IMR-90 (cell line): ENCODE data around the gene LIG1. TPM values are rescaled to one million over a fixed set of nuclear protein-coding genes. Genes with fewer than 3 reads are reported as not detected.

Experiments used
- ATAC-seq: fragments of 200-7000 bp; cut with Tn5 transposase; 2 replicates; pipeline ENCODE4 v1.9.1; 2020; ENCODE audit warnings: low read depth, mild to moderate bottlenecking, moderate library complexity
- BruUV-seq: library from RNA; stranded (reverse); fragments of 400-500 nt; replicated peaks from 2 replicates; lab custom pipeline; 2021; lab: Mats Ljungman, UMichigan
- CTCF ChIA-PET: fragments of 300-600 bp; formaldehyde crosslinking; extraction: SDS; loops from one replicate; lab custom pipeline; 2021; ENCODE audit warnings: antibody characterized with exemption; lab: Yijun Ruan, JAX
- POLR2A ChIA-PET: fragments of 300-600 bp; sonication (Branson Sonifier 250); formaldehyde crosslinking; loops from one replicate; lab custom pipeline; 2022; ENCODE audit warnings: antibody characterized with exemption; ENCODE audit not compliant: unreplicated experiment; lab: Charles Lee
- DNase-seq: peaks from one replicate; pipeline ENCODE4 v3.0.0; 2013
- H2AFZ ChIP-seq: replicated peaks from 2 replicates; pipeline ENCODE3; 2013; ENCODE audit warnings: low read length, mild to moderate bottlenecking; ENCODE audit not compliant: poor library complexity
- H2AK5ac ChIP-seq: 2 replicates; pipeline ENCODE4 v1.6.1; 2013; ENCODE audit warnings: low read depth, low read length, inconsistent platforms
- H2AK9ac ChIP-seq: replicated peaks from 2 replicates; pipeline ENCODE3; 2013; ENCODE audit warnings: mild to moderate bottlenecking, low read depth, low read length, moderate library complexity; ENCODE audit not compliant: poor library complexity
- H2BK120ac ChIP-seq: 2 replicates; pipeline ENCODE4 v1.6.1; 2013; ENCODE audit warnings: low read depth, low read length, inconsistent platforms
- H2BK15ac ChIP-seq: 3 replicates; pipeline ENCODE4 v1.6.1; 2013; ENCODE audit warnings: low read depth, low read length, inconsistent platforms
- H2BK20ac ChIP-seq: 2 replicates; pipeline ENCODE4 v1.6.1; 2013; ENCODE audit warnings: low read depth, mild to moderate bottlenecking, inconsistent platforms, low read length, moderate library complexity
- H2BK5ac ChIP-seq: 2 replicates; pipeline ENCODE4 v1.6.1; 2013; ENCODE audit warnings: mild to moderate bottlenecking, low read depth, low read length, inconsistent platforms; ENCODE audit not compliant: poor library complexity, severe bottlenecking
- H3K14ac ChIP-seq: replicated peaks from 2 replicates; pipeline ENCODE4 v1.6.1; 2013; ENCODE audit warnings: low read depth, low read length, inconsistent platforms
- H3K18ac ChIP-seq: 2 replicates; pipeline ENCODE4 v1.6.1; 2013; ENCODE audit warnings: low read depth, low read length, control low read depth
- H3K23ac ChIP-seq: 2 replicates; pipeline ENCODE4 v1.6.1; 2013; ENCODE audit warnings: low read depth, low read length, inconsistent platforms
- H3K27ac ChIP-seq: 2 replicates; pipeline ENCODE4 v1.5.1; 2013; ENCODE audit warnings: mild to moderate bottlenecking, control low read depth, low read length; ENCODE audit not compliant: insufficient read depth
- H3K27me3 ChIP-seq: 2 replicates; pipeline ENCODE4 v1.6.1; 2013; ENCODE audit warnings: low read length; ENCODE audit not compliant: control insufficient read depth, insufficient read depth
- H3K36me3 ChIP-seq: 2 replicates; pipeline ENCODE4 v1.6.1; 2013; ENCODE audit warnings: low read length, mixed read lengths; ENCODE audit not compliant: control insufficient read depth, insufficient read depth
- H3K4ac ChIP-seq: 2 replicates; pipeline ENCODE4 v1.6.1; 2013; ENCODE audit warnings: low read depth, low read length, inconsistent platforms
- H3K4me1 ChIP-seq: 2 replicates; pipeline ENCODE4 v1.6.1; 2013; ENCODE audit warnings: low read length, mixed read lengths; ENCODE audit not compliant: control insufficient read depth, insufficient read depth
- H3K4me2 ChIP-seq: 2 replicates; pipeline ENCODE4 v1.6.1; 2013; ENCODE audit warnings: low read depth, mild to moderate bottlenecking, control low read depth, low read length, moderate library complexity
- H3K4me3 ChIP-seq: 2 replicates; pipeline ENCODE4 v1.5.1; 2013; ENCODE audit warnings: low read depth, mild to moderate bottlenecking, control low read depth, low read length, moderate library complexity; ENCODE audit not compliant: insufficient read depth
- H3K56ac ChIP-seq: 2 replicates; pipeline ENCODE4 v1.6.1; 2013; ENCODE audit warnings: low read length, inconsistent platforms; ENCODE audit not compliant: insufficient read depth; ENCODE audit errors: extremely low read depth
- H3K79me1 ChIP-seq, 2 experiments: 2 replicates each; pipeline ENCODE4 v1.6.1; 2013; ENCODE audit warnings: low read length in 2 of 2, inconsistent platforms in 1 of 2, low read depth in 1 of 2
- H3K9ac ChIP-seq: 2 replicates; pipeline ENCODE4 v1.6.1; 2013; ENCODE audit warnings: low read depth, low read length, control low read depth
- H3K9me1 ChIP-seq: 2 replicates; pipeline ENCODE4 v1.6.1; 2013; ENCODE audit warnings: low read length, inconsistent platforms; ENCODE audit not compliant: insufficient read depth
- H3K9me3 ChIP-seq: 2 replicates; pipeline ENCODE4 v1.6.1; 2013; ENCODE audit warnings: low read length; ENCODE audit not compliant: control insufficient read depth, insufficient read depth
- H4K20me1 ChIP-seq: 2 replicates; pipeline ENCODE4 v1.6.1; 2013; ENCODE audit warnings: low read length, inconsistent platforms; ENCODE audit not compliant: insufficient read depth
- H4K5ac ChIP-seq: 2 replicates; pipeline ENCODE4 v1.6.1; 2013; ENCODE audit warnings: mild to moderate bottlenecking, low read depth, low read length, control low read depth
- H4K8ac ChIP-seq, 2 experiments: 2 replicates each; pipeline ENCODE4 v1.6.1; 2013; ENCODE audit warnings: low read depth in 2 of 2, low read length in 2 of 2, control low read depth in 1 of 2, inconsistent platforms in 1 of 2
- H4K91ac ChIP-seq: 2 replicates; pipeline ENCODE4 v1.6.1; 2013; ENCODE audit warnings: low read depth, low read length, inconsistent platforms; ENCODE audit not compliant: insufficient read depth
- CEBPB ChIP-seq: IDR thresholded peaks from 2 replicates; pipeline ENCODE4 v1.6.1; 2012; ENCODE audit warnings: low read depth, low read length, improper control_type of control experiment
- CTCF ChIP-seq: conservative IDR thresholded peaks from 2 replicates; pipeline ENCODE4 v1.5.1; 2012; ENCODE audit warnings: mild to moderate bottlenecking, low read depth, low read length, improper control_type of control experiment
- ELK1 ChIP-seq: fragments of 150-350 bp; IDR thresholded peaks from 2 replicates; pipeline ENCODE4 v1.6.1; 2016; ENCODE audit warnings: low read depth, mild to moderate bottlenecking, low read length, moderate library complexity, borderline replicate concordance
- MAZ ChIP-seq: IDR thresholded peaks from 2 replicates; pipeline ENCODE4 v1.6.1; 2012; ENCODE audit warnings: low read depth, mild to moderate bottlenecking, low read length, improper control_type of control experiment, moderate library complexity, borderline replicate concordance
- RAD21 ChIP-seq: IDR thresholded peaks from 2 replicates; pipeline ENCODE4 v1.6.1; 2012; ENCODE audit warnings: low read length, improper control_type of control experiment
- RFX5 ChIP-seq: IDR thresholded peaks from 2 replicates; pipeline ENCODE4 v1.8.0; 2012; ENCODE audit warnings: low read depth, mild to moderate bottlenecking, low read length, moderate library complexity
- WGBS, 2 experiments: methylation state at CpG; one replicate each; pipeline versions ENCODE4 v1.1.5 to v1.1.7; 2013; ENCODE audit warnings: missing lambda C conversion rate in 2 of 2; ENCODE audit not compliant: insufficient read length in 1 of 2; ENCODE audit errors: extremely low coverage in 2 of 2; 5-methylcytosine and 5-hydroxymethylcytosine counted together
- dilution Hi-C: fragments of 300-500 bp; cut with HindIII; formaldehyde crosslinking; loops from one replicate; pipeline ENCODE4 v1.14.3; 2018; ENCODE audit warnings: low sequenced_read_pairs; ENCODE audit not compliant: unreplicated experiment
- in situ Hi-C: fragments of 300-500 bp; cut with MboI; formaldehyde crosslinking; loops from 3 replicates; pipeline ENCODE4 v1.14.3; 2019; ENCODE audit warnings: low sequenced_read_pairs, inconsistent platforms, mixed read lengths
- intact Hi-C: fragments of 100-400 bp; cut with micrococcal nuclease; formaldehyde crosslinking; loops from 2 replicates; pipeline ENCODE4 v1.10.0; 2022
- polyA plus RNA-seq, 3 experiments: library from polyadenylated mRNA; depleted of rRNA; stranded (reverse); fragments of >200 nt; gene quantifications; 2 replicates each; pipeline ENCODE4 v1.2.3, GENCODE V29; 2012; ENCODE audit warnings: low replicate concordance in 1 of 3
- total RNA-seq: library from RNA; depleted of rRNA; stranded (reverse); fragments of >200 nt; gene quantifications from 2 replicates; pipeline ENCODE4 v1.2.3, GENCODE V29; 2012

Gene LIG1
- total and polyA plus RNA-seq, 2 of the 4 experiments (the other 2 are of a cell fraction) = 24.9 to 34.0 TPM

- H3K9ac ChIP-seq = no peak overlapping the region
- POLR2A ChIA-PET = no interaction called here
- no peaks in the 10 kb centered on the region for H3K9me3 ChIP-seq
- H2BK5ac ChIP-seq = no peak overlapping the region
- TF ChIP-seq RFX5 (no peak), RAD21 (no peak), CTCF (no peak), CEBPB (peak; percentile 65; the same call in 1 of the 2 replicates), MAZ (no peak), ELK1 (no peak)
- no peak overlapping the region for H3K27ac ChIP-seq
- no CpG with 5 or more reads among the region's 6 CpGs for WGBS, 2 experiments
- H2AK9ac ChIP-seq = no peak overlapping the region
- no peak overlapping the region for H3K4ac ChIP-seq
- no TSS peak for BruUV-seq
- H3K4me3 ChIP-seq = no peak overlapping the region
- dilution Hi-C loops (no loop called here), intact Hi-C loops (no loop called here), in situ Hi-C loops (no loop called here)
- H4K8ac ChIP-seq = no peak overlapping the region
- peaks cover 3% of the 10 kb centered on the region; the same call in 1 of the 2 replicates for H4K20me1 ChIP-seq
- H3K14ac ChIP-seq = no peak overlapping the region
- H3K79me1 ChIP-seq = peaks cover 14 to 35% of the 10 kb centered on the region in 2 experiments
- no peak overlapping the region for H2AK5ac ChIP-seq
- H3K23ac ChIP-seq = no peak overlapping the region
- H2BK120ac ChIP-seq = no peak overlapping the region
- DNase-seq (no peak), ATAC-seq (no peak)
- H3K18ac ChIP-seq = no peak overlapping the region
- no peak overlapping the region for H2BK15ac ChIP-seq
- H4K91ac ChIP-seq = no peak overlapping the region
- H3K27me3 ChIP-seq = no peaks in the 10 kb centered on the region
- H3K4me2 ChIP-seq = no peak overlapping the region
- H3K9me1 ChIP-seq = no peaks in the 10 kb centered on the region; the same call in 1 of the 2 replicates
- H4K5ac ChIP-seq = no peak overlapping the region
- CTCF ChIA-PET = no interaction called here
- H2BK20ac ChIP-seq = no peak overlapping the region
- H3K36me3 ChIP-seq = peaks cover 19% of the 10 kb centered on the region
- H3K56ac ChIP-seq = 0 out of 2 replicates have a peak overlapping the region, but pooled peaks have one; percentile 10
- H3K4me1 ChIP-seq = peaks cover 2% of the 10 kb centered on the region
- no peak overlapping the region for H2AFZ ChIP-seq
These were observed 4.4 kb upstream of the LIG1 start for GRCh38 chr19:48174445-48175030.
